Adrenal gland (tissue), 12 donors: ENCODE results near the gene PDE8A. TPM values are rescaled to one million over a fixed set of nuclear protein-coding genes. Genes with fewer than 3 reads are reported as not detected.

Experiments
- DNase-seq, 7 donors: peaks; one replicate each; pipeline ENCODE4 v3.0.0-alpha.2; 2019 to 2020
- H3K27ac ChIP-seq, 5 donors: fragments of 200-600 bp; sonication (generic) in 4 of 5; 1 replicate in 3 of 5; 2 replicates in 2 of 5; pipeline versions ENCODE4 v1.5.1 to v1.8.0; 2016 to 2020; ENCODE audit warnings: mild to moderate bottlenecking in 1 of 5
- H3K27me3 ChIP-seq: fragments of 200-600 bp; 2 replicates; pipeline ENCODE4 v1.8.0; 2021
- H3K36me3 ChIP-seq, 2 donors: fragments of 200-600 bp; replicated peaks in 1 of 2; 1 replicate in 1 of 2; 2 replicates in 1 of 2; pipeline versions ENCODE4 v1.5.1 to v1.8.0; 2018 to 2022
- H3K4me1 ChIP-seq, 2 donors: fragments of 200-600 bp; replicated peaks in 1 of 2; 1 replicate in 1 of 2; 2 replicates in 1 of 2; pipeline versions ENCODE4 v1.5.1 to v1.8.0; 2018 to 2021
- H3K4me3 ChIP-seq, 4 donors: fragments of 200-600 bp; sonication (generic) in 3 of 4; one replicate each; pipeline ENCODE4 v1.5.1; 2016 to 2018
- H3K9me3 ChIP-seq, 3 donors: fragments of 200-600 bp; sonication (generic) in 1 of 3; replicated peaks in 1 of 3; 1 replicate in 2 of 3; 2 replicates in 1 of 3; pipeline versions ENCODE4 v1.5.1 to v1.8.0; 2016 to 2021
- POLR2A ChIP-seq, 2 donors: fragments of 450-650 bp; IDR thresholded peaks; one replicate each; pipeline ENCODE4 v1.6.1; 2017; ENCODE audit warnings: antibody characterized with exemption in 2 of 2, mild to moderate bottlenecking in 2 of 2, moderate library complexity in 1 of 2
- WGBS, 4 donors: extraction: QIAGEN DNeasy Blood & Tissue Kit in 2 of 4; methylation state at CpG; one replicate each; pipeline versions ENCODE4 v1.1.5 to v1.1.7; 2013 to 2017; 5-methylcytosine and 5-hydroxymethylcytosine counted together
- intact Hi-C, 2 donors: fragments of 100-400 bp; cut with DNase I; formaldehyde crosslinking; loops; one replicate each; pipeline versions ENCODE4 v1.14.1 to v1.15.0; 2022 to 2023
- polyA plus RNA-seq, 3 donors: library from polyadenylated mRNA; stranded (reverse); fragments of 200-250 nt in 2 of 3; fragments of 350-450 nt in 1 of 3; fragmentation: Illumina TruSeq in 1 of 3; extraction: RNeasy Lipid Tissue Mini Kit (QIAGEN cat#74804) in 1 of 3; gene quantifications; one replicate each; pipeline ENCODE4 v1.2.3, GENCODE V29; 2013 to 2014
- total RNA-seq, 9 donors: library from RNA; depleted of rRNA in 4 of 9; stranded (reverse); fragments of >200 nt in 4 of 9; fragments of 120-200 nt in 1 of 9; fragmentation: NEBNext Ultra II Directional in 1 of 9; extraction: Animal tissue kit (Norgen Biotek cat#: 25700) in 1 of 9; gene quantifications; one replicate each; pipeline versions ENCODE4 v1.1.0 to v1.2.4, GENCODE V29; 2013 to 2023
- TF ChIP-seq, protein P1 (sequence below), 6 experiments: fragments of 450-650 bp in 4 of 6; fragments of 200-600 bp in 2 of 6; sonication (generic) in 1 of 6; IDR thresholded peaks; 1 replicate in 5 of 6; 2 replicates in 1 of 6; pipeline versions ENCODE4 v1.5.1 to v1.8.0; 2016 to 2021; ENCODE audit warnings: antibody characterized with exemption in 6 of 6, mild to moderate bottlenecking in 2 of 6, moderate library complexity in 1 of 6
- donor health status: healthy with polysubstance abuse.
- donor health status: Bipolar disorder and iron deficiency.
- donor health status: DM: yes; HTN: yes; CAD: no.
- donor health status: DM: no; HTN: no; CAD: no.
- donor health status: DM: no; HTN: no; CAD: no.
- donor health status: DM: yes; HTN: yes; CAD: no.

PDE8A gene
- total and polyA plus RNA-seq, 12 donors, result 47.3 to 123 (median 66.4) TPM

DNA sequence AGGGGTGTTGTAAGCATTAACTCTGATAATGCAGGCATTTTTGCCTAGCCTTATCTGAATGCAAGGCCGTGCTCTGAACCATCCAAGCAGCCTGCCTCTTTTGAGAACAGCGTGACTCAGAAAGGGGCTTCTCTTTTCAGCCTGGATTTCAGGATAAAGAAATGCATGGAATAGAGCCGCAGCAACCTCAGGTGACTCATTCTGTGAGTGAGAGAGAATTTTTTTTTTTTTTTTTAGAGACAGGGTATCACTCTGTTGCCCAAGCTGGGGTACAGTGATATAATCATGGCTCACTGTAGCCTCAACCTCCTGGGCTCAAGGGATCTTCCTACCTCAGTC is 20.6 kb upstream of the PDE8A start:
- TF ChIP-seq, protein P1, sequence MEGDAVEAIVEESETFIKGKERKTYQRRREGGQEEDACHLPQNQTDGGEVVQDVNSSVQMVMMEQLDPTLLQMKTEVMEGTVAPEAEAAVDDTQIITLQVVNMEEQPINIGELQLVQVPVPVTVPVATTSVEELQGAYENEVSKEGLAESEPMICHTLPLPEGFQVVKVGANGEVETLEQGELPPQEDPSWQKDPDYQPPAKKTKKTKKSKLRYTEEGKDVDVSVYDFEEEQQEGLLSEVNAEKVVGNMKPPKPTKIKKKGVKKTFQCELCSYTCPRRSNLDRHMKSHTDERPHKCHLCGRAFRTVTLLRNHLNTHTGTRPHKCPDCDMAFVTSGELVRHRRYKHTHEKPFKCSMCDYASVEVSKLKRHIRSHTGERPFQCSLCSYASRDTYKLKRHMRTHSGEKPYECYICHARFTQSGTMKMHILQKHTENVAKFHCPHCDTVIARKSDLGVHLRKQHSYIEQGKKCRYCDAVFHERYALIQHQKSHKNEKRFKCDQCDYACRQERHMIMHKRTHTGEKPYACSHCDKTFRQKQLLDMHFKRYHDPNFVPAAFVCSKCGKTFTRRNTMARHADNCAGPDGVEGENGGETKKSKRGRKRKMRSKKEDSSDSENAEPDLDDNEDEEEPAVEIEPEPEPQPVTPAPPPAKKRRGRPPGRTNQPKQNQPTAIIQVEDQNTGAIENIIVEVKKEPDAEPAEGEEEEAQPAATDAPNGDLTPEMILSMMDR (IDR thresholded peaks at IDR 0.05), result no peak
- no peak for TF ChIP-seq POLR2A (IDR thresholded peaks at IDR 0.05)

DNA sequence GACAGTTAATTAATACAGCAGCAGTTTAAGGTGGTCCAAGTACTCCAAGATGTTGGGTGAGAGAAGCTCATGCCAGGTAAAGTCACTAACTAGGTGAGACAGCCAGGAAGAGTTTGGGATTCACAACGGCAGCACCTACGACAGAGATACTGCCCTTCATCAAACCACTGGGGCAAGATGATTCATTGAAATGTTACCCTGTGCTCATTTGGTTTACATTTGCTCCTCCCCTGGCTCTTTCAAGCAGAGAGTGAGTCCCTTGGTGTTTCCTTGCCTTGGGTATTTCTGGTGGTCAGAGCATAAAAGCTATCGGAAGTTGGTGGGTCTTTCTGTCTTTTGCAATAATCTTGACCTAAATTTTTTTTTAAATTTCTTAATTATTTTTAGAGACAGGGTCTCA is 19.9 kb upstream of the PDE8A start:
- H3K27me3 ChIP-seq, result no peaks in the 10 kb centered on the region
- H3K27ac ChIP-seq, result peak overlapping the region in 3 of 5 donors; percentile 2 to 87 (median 27)
- 52 to 68% (median 60%) methylated on average over 3 of the region's 3 CpGs for WGBS, 4 donors
- H3K4me3 ChIP-seq, result no peak overlapping the region
- peak in 1 of 7 donors; percentile 1 for DNase-seq
- no peaks in the 10 kb centered on the region for H3K9me3 ChIP-seq
- intact Hi-C loops, result loop anchor here in 1 of 2 donors (10.0 kb wide), 1 partner anchor 203 kb away; no protein-coding TSS in a partner anchor
- TF ChIP-seq, protein P1 (IDR thresholded peaks at IDR 0.05), result no peak
- no peak for TF ChIP-seq POLR2A (IDR thresholded peaks at IDR 0.05)
- peaks cover 10 to 20% of the 10 kb centered on the region in 2 donors for H3K4me1 ChIP-seq
- H3K36me3 ChIP-seq, result no peaks in the 10 kb centered on the region

More for the DNA sequence above, 20.6 kb upstream of the PDE8A start:
- H3K27ac ChIP-seq, result peak overlapping the region; percentile 2 to 88 (median 54)
- no peaks in the 10 kb centered on the region for H3K9me3 ChIP-seq
- intact Hi-C loops, result loop anchor here in 1 of 2 donors (10.0 kb wide), 1 partner anchor 204 kb away; no protein-coding TSS in a partner anchor
- no peaks in the 10 kb centered on the region for H3K36me3 ChIP-seq
- peak in 4 of 7 donors; percentile 45 to 73 (median 64) for DNase-seq
- peaks cover 10 to 20% of the 10 kb centered on the region in 2 donors for H3K4me1 ChIP-seq
- no peaks in the 10 kb centered on the region for H3K27me3 ChIP-seq
- H3K4me3 ChIP-seq, result no peak overlapping the region
- 45 to 61% (median 52%) methylated on average over 3 of the region's 3 CpGs for WGBS, 4 donors

DNA sequence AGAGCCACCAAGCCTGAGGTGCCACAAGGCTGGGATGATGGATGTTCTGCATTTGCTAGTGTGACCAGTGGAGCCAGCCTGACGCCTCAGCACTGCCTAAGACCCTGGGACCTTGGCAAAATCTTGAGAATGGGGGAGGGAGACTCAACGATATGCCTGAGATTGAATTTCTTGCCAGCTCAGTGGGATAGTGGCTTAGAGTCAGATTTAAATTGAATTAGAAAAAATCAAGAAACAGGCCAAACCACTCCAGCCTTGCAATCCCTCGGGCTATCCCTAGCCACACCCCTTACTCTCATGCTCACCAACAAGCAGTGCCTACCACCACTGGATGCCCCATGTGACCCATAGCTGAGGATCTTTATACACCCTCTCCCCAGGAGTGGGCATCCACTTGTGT is 18.7 kb upstream of the PDE8A start:
- H3K4me1 ChIP-seq, result peaks cover 10 to 20% of the 10 kb centered on the region in 2 donors
- 48 to 64% (median 53%) methylated on average over 3 of the region's 3 CpGs for WGBS, 4 donors
- H3K4me3 ChIP-seq, result no peak overlapping the region
- H3K9me3 ChIP-seq, result no peaks in the 10 kb centered on the region
- TF ChIP-seq, protein P1 (IDR thresholded peaks at IDR 0.05), result no peak
- TF ChIP-seq POLR2A (IDR thresholded peaks at IDR 0.05), result no peak
- H3K27me3 ChIP-seq, result no peaks in the 10 kb centered on the region
- no peak overlapping the region for H3K27ac ChIP-seq
- H3K36me3 ChIP-seq, result no peaks in the 10 kb centered on the region
- DNase-seq, result no peak
- intact Hi-C loops, result loop anchor here in 1 of 2 donors (10.0 kb wide), 1 partner anchor 202 kb away; no protein-coding TSS in a partner anchor

DNA sequence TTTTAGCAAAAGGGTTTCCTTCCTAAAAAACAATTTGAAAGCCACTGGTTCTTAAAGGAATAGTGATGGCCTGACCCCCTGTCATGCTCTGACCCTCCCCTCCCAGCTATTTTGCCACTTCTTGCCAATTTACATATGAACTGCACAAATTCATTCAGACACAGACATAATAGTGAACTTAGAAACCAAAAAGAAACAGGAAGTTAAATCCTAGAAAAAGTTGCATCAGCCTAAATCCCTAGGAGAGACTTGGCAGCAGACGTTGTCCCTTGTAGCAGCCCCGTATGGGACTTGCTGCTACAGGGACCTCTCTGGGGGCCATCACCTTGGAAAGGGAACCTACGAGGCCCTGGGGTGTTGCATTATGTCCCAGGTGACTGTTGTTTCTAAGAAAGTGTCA is 14.3 kb upstream of the PDE8A start:
- peak in 2 of 7 donors; percentile 14 to 29 for DNase-seq
- Histone ChIP-seq H3K36me3 (no peaks in the 10 kb centered on the region), H3K9me3 (no peaks in the 10 kb centered on the region), H3K27me3 (no peaks in the 10 kb centered on the region), H3K4me3 (no peak overlapping the region), H3K4me1 (peaks cover 6 to 11% of the 10 kb centered on the region in 2 donors), H3K27ac (no peak overlapping the region)
- intact Hi-C loops, result loop anchor here in 1 of 2 donors (10.0 kb wide), 1 partner anchor 197 kb away; no protein-coding TSS in a partner anchor
- TF ChIP-seq POLR2A (IDR thresholded peaks at IDR 0.05), result no peak
- TF ChIP-seq, protein P1 (IDR thresholded peaks at IDR 0.05), result no peak
- 39 to 69% (median 58%) methylated on average over 3 of the region's 3 CpGs for WGBS, 4 donors
